GM21723 (cell line): Measurements from ENCODE around the gene NEURL4.
A peak's percentile ranks its signal among the peaks of the same experiment; 100 is the strongest.
"Not testable (repeated sequence)": the region's sequence is repeated elsewhere in the genome, so short reads cannot be mapped to it uniquely, and the experiment has no call there.

Experiments used
- ATAC-seq: cut with Tn5 transposase; IDR thresholded peaks from one replicate; pipeline ENCODE4 v1.9.1; 2021; ENCODE audit warnings: mild to moderate bottlenecking, moderate library complexity; ENCODE audit not compliant: unreplicated experiment

Gene NEURL4

DNA sequence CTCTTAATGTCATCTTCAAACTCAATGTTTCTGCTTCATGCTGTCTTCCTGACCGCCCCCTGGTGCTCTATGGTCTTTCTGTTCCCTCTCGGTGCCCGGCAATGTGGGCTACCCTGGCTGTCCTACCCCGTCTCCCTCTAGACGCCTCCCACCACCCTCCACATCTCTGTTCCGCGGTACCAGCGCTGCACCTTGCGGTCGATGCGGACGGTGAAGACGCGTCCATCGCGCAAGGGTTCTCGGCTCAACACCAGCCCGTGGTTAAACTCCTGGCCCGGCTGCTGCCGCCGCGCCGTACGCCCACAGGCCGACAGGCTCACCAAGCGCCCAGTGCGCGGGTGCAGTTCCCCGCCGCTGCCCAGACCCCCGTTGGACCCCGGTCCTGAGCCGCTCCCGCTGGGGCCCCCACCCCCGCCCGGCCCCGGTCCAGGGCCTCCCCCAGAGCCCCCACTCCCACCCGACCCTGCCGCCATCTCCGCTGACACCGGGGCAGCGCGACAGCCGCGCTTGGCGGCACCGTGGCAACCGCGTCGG is at the start of gene NEURL4:
TSS of gene NEURL4 (minus strand) at position 496 of the 534 bp plus-strand sequence. CDS start at position 473, 23 bp downstream.
- ATAC-seq: peak; percentile 8

DNA sequence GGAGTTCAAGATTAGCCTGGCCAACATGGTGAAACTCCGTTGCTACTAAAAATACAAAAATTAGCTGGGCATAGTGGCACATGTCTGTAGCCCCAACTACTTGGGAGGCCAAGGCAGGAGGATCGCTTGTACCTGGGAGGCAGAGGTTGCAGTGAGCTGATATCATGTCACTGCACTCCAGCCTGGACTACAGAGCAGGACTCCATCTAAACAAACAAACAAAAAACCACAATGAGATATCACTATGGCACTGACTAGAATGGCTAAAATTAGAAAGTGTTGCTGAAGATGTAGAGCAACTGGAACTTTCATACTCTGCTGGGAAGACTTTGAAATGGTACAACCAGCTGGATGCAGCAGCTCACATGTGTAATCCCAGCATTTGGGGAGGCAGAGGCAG is 45.2 kb upstream of the NEURL4 start:
- no peak for ATAC-seq

DNA sequence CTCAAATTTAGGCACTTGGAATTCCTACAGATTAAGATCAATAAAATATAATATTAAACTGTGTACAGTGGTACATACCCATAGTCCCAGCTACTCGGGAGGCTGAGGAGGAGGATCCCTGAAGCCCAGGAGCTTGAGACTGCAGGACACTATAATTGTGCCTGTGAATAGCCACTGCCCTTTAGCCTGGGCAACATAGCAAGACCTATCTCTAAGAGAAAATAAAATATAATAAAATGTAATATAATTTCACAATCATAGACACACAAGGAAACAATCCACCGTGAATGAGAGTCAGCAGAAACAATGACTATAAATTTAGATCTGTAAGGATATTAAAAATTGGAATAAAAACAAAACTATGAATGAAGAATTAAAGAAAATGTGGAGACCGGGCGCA is 41.7 kb upstream of the NEURL4 start:
- ATAC-seq: no peak

DNA sequence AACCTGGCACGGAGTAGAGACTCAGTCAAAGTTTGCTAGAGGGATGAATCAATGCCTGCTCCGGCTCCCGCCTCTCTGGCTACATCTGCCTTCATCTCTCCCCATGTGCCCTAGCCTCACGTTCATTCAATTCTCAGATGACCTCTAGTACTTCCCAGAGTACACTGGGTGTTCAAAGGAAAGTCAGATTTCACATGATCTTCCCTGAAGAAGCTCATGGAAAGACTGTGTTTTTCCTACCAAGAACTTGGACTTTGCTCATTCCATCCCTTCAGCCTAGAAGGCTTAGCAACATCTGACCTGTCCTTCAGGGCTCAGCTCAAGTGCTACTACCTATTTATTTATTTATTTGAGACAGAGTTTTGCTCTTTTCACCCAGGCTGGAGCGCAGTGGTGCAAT is 40.7 kb upstream of the NEURL4 start:
- ATAC-seq: no peak

DNA sequence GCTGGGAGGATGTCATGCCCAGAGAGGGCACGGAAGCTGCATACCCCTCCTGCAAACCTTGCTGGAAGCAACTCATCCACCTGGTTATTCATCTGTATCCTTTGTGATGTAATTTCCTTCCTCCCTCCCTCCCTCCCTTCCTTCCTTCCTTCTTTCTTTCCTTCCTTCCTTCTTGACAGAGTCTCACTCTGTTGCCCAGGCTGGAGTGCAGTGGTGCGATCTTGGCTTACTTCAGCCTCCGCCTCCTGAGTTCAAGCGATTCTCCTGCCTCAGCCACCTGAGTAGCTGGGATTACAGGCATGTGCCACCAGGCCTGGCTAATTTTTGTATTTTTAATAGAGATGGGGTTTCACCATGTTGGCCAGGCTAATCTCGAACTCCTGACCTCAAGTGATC is 39.5 kb upstream of the NEURL4 start:
- ATAC-seq: not testable (repeated sequence)

DNA sequence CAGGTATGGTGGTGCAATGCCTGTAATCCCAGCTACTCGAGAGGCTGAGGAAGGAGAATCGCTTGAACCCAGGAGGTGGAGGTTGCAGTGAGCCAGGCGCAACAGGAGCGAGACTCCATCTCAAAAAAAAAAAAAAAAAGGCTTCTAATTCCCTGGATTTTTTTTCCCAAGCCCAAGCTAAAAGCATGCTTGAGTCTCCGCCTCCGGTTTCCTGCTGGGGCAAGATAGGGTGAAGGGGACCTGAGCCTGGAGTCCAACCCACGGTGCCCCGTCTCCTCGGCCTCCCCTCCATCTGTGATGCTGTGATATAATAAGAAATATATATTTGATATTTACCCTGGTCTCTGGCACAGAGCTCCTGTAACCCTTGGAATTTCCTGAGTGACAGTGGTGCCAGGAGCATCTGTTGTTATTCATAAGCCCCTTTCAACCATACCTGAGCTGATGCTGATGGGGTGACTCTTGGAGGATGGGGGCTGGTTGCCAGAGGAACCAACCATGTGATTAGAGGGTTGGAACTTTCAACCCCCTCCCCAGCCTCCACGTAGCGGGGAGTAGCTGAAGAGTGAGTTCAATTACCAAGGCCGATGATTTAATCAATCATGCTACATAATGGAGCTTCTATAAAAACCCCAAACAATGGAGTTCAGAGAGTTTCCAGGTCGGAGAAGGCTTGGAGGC is 38.9 kb upstream of the NEURL4 start:
- ATAC-seq: no peak

- no peak for ATAC-seq
These were observed 37.9 kb upstream of the NEURL4 start for GRCh38 chr17:7367083-7367482.

- not testable (repeated sequence) for ATAC-seq
These were observed 36.8 kb upstream of the NEURL4 start for GRCh38 chr17:7365963-7366362.

DNA sequence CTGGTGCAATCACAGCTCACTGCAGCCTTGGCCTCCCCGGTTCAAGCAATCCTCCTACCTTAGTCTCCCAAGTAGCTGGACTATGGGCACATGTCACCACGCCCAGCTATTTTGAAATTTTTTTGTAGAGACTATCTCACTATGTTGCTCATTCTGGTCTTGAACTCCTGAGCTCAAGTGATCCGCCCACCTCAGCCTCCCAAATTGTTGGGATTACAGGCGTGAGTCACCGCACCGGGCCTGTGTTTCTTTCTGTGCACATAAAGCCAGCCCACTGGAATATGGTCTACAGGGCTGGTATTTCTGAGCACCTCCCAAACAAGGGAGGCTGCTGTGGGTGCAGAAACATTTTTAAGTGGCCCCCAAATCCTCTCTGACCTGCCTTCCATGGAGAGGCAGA is 34.2 kb upstream of the NEURL4 start:
- ATAC-seq: no peak

DNA sequence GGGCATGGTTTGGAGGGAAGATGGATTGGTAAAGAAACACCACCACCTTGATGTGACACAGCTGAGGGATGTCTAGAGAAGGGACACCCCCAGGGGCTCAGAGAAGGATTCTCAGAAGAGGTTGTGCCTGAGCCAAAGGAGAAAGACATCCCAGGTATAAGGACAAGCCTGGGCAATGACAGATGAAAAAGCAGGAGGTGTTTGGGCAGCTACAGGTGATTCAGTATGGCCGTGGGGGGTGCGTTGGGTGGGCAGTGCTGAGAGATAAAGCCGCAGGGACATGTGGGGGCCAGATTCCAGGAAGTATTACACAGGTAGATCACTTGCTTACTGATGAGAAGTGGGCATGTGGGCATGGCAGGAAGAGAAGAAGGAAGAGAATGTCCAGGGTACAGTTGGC is 32.8 kb upstream of the NEURL4 start:
- no peak for ATAC-seq

DNA sequence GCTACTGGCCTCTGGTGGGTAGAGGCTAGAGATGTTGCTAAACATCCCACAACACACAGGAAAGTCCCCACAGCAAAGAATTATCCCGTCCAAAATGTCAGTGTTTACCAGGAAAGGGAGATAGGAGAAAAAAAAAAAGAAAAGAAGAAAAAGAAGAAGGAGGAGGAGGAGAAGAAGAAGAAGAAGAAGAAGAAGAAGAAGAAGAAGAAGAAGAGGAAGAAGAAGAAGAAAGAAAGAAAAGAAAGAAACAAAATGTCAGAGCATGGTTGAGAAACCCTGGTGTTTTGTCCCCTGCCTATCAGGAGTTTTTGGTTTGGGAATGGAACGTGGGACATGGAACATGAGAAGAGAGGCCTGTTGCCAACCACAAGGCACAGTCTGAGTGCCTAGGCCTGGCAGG is 28.2 kb upstream of the NEURL4 start:
- no peak for ATAC-seq

DNA sequence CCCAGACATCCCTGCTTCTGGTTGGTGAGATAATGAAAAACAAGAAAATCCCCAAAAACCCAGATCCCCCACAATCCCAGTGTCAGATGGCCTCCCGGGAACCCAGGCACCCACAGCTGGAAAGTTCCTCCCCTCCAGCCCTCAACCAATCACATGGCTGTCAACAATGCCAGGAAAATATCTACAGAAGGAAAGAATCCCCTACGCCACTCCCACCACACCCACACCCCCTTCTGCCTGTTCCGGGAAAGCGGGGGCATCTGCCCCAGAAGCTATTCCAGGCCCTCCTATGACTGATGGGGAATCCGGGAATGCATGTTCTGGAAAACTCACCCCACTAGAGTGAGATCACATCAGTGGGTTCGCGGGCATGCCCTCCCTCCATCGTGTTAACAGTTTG is 27.6 kb upstream of the NEURL4 start:
- no peak for ATAC-seq

DNA sequence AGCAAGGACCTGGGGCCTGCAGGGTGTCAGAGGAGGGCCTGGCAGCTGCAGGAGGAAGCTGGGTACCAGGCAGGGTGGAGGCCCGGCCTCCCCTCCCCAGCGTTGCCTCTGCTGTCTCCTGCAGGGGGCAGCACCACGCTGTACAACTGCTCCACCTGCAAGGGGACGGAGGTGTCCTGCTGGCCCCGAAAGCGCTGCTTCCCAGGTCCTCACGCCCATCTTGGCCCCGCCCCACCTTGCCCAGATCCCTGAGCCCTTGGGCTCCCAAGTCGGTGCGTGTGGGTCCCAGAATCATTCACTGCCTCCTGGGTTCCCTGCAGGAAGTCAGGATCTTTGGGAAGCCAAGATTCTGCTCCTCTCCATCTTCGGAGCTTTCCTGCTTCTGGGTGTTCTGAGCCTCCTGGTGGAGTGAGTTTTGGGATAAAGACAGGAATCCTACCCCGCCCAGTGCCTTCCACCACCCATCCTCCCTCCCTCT is 27.0 kb upstream of the NEURL4 start:
- ATAC-seq: no peak

DNA sequence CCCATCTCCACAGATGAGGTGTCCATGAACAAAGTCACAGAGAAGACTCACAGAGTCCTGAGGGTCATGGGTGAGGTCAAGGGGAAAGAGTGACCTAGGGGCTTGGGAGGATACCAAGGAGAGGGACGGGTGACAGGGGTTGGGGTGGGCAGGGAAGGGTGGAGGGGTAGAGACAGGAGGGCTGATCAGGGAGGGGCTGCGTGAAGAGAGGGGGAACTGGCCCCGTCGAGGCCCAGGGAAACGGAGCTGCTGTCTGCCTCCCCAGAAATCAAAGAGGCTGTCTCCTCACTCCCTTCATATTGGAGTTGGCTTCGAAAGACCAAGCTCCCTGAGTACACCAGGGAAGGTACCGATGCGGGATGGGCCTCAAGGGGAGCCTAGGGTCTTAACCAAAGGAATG is 26.4 kb upstream of the NEURL4 start:
- no peak for ATAC-seq

DNA sequence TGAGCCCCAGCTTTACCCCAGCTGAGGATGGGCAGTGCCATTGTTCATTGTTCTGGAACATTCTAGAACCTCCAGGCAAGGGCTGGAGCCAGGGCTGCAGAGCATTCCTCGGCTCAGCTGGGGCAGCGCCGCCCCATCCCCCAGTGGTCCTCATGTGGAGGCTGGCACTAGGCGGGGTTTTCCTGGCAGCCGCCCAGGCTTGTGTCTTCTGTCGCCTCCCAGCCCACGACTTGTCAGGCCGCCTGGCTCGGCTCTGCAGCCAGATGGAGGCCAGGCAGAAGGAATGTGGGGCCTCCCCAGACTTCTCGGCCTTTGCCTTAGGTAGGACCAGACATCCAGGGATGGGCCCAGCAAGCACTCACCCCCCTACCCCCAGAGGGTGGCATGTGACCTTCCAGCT is 25.9 kb upstream of the NEURL4 start, which contains the start of gene TMEM95:
TSS of gene TMEM95 (plus strand) at position 104 of the 400 bp plus-strand sequence. CDS start at position 153, 49 bp downstream.
- no peak for ATAC-seq

DNA sequence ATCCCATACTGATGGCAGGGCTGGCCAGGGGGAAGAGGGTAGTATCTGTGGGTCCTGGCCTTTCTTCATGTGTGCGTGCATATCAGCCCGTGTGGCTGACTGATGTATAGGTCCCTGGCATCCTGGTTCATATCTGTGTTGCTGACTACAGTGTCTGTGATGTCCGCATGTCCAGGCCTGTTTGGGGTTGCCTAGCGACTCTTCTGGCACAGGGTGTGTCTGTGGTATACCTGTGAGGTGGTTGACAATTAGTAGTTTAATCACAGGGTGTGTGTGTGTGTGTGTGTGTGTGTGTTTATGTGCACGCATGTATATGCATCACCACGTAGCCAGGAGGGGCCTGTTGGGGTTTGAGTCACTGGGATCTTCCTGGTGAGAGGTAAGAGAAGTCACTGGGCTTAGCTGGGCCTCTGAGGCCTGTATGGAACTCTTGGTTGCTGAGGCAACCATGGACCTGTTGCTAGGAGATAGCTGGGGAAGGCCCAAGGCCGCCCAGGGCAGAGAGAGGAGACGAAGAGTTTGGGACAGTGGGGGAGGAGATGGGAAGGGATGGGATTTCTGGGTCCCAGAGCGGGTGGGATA is 25.2 kb upstream of the NEURL4 start:
- ATAC-seq: no peak

DNA sequence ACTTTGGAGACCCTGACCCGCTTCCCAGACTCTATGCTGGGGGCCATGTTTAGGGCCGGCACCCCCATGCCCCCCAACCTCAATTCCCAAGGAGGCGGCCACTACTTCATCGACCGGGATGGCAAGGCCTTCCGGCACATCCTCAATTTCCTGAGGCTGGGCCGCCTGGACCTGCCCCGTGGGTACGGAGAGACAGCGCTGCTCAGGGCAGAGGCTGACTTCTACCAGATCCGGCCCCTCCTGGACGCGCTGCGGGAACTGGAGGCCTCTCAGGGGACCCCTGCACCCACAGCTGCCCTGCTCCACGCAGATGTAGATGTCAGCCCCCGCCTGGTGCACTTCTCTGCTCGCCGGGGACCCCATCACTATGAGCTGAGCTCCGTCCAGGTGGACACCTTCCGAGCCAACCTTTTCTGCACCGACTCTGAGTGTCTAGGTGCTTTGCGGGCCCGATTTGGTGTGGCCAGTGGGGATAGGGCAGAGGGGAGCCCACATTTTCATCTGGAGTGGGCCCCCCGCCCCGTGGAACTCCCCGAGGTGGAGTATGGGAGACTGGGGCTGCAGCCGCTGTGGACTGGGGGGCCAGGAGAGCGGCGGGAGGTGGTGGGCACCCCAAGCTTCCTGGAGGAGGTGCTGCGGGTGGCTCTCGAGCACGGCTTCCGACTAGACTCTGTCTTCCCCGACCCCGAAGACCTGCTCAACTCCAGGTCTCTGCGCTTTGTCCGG is 23.9 kb upstream of the NEURL4 start:
- no peak for ATAC-seq

DNA sequence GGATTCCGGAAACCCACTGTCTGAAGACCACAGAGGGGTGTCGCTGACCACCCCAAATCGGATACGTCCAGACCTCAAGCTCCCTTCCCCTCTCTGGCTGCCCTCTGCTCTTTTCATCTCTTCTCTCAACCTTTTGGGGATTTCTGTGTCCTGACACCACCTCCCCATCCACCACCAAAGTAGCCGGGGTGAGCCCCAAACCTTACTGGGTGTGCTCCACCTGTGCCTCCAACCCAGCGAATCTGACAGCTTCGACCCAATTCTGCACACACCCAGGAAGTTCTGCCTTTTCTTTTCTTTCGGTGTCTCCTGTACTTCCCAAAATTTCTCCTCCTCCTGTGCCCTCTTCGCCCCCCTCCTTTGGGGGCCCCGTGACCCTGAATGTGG is 23.4 kb upstream of the NEURL4 start:
- no peak for ATAC-seq

GRCh38 chr17:7351665-7352502 is 22.7 kb upstream of the NEURL4 start, which contains the start of gene KCTD11:
Gene KCTD11 (plus strand): TSS chr17:7352162.
- ATAC-seq: peak; percentile 58

GRCh38 chr17:7348478-7349242 is 19.5 kb upstream of the NEURL4 start:
- ATAC-seq: no peak
